ENCODE data around the gene OBP2A.
"Not testable (repeated sequence)": the region's sequence is repeated elsewhere in the genome, so short reads cannot be mapped to it uniquely, and the experiment has no call there.

OBP2A gene

GRCh38 chr9:135545646-135546176 is at the start of gene OBP2A:
Gene OBP2A (plus strand): TSS chr9:135546126. CDS start chr9:135546181, 55 bp downstream.
- DNase-seq (ENCODE audit: low read depth in 2 of 2) = not testable (repeated sequence)

- no peak for DNase-seq (ENCODE audit: low read depth in 2 of 2)
Observed at GRCh38 chr9:135498381-135499126, 47.4 kb upstream of the OBP2A start.

DNA sequence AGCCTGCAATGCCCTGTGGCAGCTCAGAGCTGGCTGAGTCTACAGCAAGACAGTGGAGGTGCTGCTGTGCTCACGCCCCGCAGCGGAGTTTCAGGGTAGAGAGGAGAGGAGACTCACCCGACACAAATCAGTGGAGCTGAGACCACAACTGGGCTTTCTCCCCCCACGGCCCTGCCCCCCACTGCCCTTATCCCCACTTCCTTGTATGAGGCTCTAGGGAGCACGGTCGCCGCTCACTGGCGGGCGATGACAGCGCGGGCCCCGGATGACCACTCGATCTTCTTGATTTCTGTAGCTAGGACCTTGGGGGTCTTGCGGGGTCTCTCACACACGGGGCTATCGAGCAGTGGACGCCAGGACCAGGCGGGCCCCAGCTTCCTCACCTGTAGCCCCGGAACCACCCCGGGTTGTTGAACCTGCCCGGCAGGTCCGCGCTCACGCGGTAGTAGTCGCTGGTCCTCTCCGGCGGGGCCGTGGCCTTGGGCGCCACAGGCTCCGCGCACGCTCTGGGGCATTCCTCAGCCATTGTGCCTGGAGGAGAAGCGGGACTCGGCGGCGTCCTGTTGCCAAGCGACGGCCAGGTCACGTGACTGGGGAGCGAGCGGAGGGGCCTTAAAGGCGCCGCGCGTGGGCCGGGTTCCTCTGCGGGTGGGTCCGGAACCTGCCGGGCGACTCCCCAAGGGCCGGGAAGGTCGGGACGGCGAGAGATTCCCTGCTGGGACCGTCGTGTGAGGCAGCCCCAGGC is 46.4 kb upstream of the OBP2A start:
- peak; percentile 80 to 85 for DNase-seq (ENCODE audit: low read depth in 2 of 2)

DNA sequence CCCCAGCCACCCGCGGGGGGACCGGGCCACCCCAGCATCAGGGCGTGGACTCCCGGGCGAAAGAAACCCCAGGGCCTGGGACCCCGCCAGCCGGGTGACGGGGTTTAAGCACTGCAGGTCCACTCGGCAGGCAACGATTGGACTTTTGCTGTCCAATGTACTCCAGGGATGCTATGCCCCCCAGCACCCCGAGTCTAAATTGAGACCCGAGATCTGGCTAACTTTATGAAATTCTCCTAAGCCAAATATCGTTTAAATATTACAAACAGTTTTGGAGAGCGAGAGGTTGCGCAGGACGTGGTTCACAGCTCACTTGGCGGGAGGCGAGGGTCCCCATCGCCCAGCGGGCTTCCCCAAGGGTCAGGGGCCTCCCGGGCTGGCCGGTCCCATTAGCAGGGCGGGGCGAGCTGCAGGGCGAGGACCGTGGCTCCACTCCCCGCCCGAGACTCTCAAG is 45.8 kb upstream of the OBP2A start:
- no peak for DNase-seq (ENCODE audit: low read depth in 2 of 2)

DNA sequence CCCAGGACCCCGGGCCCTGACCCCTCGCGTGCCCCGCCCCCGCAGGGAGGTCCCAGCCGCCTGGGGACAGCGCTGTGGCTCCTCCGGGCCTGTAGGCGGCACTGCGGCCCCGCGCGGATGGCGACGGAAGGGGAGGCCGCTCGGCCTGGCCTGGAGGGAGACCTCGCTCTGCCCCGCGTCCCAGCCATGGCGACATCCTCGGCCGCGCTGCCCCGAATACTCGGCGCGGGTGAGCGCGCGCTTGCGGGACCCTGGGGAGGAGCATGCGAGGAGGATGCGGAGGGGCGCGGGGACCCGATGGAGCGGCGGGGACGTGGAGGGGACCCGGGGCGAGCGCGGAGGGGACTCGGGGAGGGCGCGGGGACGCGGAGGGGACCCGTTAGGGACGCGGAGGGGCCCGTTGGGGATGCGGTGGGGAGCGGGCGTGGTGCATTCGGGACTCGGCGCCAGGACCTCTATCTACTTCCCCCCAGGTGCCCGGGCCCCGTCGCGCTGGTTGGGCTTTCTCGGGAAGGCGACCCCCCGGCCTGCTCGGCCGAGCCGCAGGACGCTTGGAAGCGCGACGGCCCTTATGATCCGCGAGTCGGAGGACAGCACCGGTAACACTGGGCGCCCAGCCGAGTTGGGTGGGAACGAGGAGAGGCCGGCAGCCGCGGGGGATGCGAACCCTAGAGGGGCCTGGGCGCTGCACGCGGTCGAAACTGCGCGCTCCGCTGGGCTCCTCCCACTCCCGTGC is 45.2 kb upstream of the OBP2A start, which contains the start of gene MRPS2:
MRPS2 (plus strand) TSS at position 158 of the 736 bp plus-strand sequence; CDS start at position 187, 29 bp downstream.
- DNase-seq (ENCODE audit: low read depth in 2 of 2) = peak; percentile 75 to 82

GRCh38 chr9:135501261-135502167 is 44.4 kb upstream of the OBP2A start:
- DNase-seq (ENCODE audit: low read depth in 2 of 2) = no peak

- DNase-seq (ENCODE audit: low read depth in 2 of 2) = no peak
Observed at GRCh38 chr9:135502168-135502872, 43.6 kb upstream of the OBP2A start.

DNA sequence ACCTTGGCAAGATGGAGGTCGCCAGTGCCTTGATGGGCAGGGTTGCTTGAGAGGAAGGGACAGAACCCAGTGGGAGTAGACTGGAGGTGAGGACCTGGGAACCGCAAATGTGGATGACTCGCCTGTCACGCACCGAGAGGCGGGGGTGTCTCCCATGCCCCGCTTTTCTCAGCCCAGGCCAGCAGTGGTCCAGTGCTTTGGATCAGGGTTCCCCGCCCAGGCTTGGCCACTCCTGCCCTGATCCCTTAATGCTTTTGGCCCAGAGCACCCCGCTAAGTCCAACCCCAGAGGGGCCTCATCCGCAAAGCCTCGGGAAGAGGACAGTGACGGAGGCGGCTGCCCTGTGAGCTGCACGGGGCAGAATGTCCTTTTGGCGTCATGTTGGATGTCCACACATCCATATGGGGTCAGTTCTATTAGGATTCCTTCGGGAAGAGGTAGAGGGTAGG is 43.0 kb upstream of the OBP2A start:
- DNase-seq (ENCODE audit: low read depth in 2 of 2) = no peak

GRCh38 chr9:135503371-135504261 is 42.3 kb upstream of the OBP2A start:
- DNase-seq (ENCODE audit: low read depth in 2 of 2) = no peak

GRCh38 chr9:135504262-135505243 is 41.4 kb upstream of the OBP2A start:
- DNase-seq (ENCODE audit: low read depth in 2 of 2) = peak; percentile 39 to 44

DNA sequence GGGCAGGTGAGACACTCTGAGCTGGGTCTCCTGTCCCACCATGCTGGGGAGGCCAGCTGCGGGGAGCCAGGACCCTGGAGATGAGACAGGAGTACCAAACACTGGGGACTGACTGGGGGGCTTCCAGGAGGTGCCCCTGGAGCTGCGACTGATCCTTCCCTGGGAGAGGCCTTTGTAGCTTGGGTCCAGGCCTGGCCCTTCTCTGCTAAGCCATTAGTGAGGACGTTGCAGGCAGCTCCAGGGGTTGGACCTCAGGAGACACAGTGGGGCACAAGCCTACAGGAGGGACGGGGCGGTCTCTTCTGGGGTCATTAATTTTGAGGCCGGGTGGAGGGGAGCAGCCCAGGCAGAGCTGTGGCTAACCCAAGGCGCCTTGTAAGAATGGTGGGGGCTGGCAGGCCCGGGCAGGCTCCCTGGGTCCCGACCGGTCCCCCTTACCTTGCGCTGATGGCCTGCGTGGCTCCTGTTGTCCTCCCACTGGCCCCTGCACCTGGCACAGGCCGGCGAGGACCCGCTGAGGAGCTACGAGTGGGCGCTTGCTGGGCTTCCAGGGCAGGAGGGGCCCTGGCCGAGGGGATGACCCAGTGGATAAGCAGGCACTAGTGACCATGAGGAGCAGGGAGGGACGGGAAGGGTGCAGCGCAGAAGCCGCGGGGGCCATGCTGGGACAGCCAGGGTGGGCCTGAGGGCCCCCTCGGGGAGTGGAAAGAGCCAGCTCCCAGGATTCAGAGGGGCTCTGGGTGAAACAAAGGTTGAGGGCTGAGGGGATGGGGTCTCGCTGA is 40.3 kb upstream of the OBP2A start:
- no peak for DNase-seq (ENCODE audit: low read depth in 2 of 2)

DNA sequence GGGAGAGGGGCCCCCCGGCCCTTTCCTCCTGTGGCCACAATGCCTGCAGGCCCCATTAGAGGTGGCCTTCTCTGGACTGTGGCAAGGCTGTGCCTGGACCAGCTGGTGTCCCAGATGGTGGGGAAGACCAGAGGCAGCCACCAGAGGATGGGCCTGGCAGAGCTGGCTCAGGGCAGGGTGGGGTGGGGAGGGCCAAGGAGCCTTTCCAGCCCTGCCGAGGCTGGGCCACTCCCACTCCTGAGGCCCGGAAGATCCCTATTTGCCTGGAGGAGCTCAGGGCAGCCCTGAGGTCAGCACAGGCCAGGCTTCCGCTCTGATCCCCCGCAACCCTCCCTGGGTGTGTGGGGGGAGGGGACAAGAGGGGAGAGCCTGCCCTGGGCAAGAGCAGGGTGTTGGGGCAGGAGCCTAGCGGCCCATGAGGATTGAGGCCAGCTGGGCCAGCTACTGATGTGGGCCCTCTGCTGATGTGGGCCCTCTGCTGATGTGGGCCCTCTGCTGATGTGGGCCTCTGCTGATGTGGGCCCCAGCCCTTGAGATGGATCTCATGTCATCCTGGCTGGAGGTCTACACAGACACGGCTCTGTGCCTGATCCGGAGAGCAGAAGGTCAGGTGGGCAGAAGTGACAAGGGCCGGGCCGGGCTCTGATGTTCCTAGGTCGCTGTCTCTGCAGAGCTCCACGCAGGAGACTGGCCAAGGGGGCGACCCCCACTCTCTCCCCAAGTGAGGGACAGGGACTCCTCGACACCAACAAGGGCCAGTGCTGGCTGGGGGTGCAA is 39.4 kb upstream of the OBP2A start:
- DNase-seq (ENCODE audit: low read depth in 2 of 2) = no peak

GRCh38 chr9:135507104-135508035 is 38.6 kb upstream of the OBP2A start:
- DNase-seq (ENCODE audit: low read depth in 2 of 2) = no peak

DNA sequence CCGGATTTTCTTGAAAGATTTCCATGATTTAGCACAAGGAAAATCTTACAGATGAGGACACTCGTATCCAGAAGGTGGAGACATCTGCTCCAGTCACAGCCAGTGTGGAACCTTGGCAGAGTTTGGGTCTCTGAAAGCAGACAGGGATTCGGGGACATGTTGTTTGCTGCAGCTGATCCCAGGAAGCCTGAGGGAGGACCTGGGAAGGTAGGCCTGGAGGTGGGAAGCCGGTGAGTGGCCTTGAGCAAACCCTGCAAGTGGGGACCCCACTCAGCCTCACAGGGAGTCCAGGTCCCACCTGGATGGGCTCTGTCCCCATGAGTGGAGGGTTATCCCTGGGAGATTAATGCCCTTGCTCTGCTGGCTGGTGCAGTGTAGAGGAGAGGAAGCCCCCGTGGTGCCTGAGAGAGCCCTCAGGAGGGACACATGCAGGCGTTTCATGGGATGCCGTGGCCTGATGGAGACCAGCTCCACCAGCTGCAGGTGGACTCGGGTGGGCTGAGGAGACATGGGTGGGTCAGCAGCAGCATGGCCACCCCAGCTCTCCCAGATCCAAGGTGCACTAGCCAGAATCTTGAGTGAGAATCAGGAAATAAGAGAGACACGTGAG is 37.6 kb upstream of the OBP2A start:
- no peak for DNase-seq (ENCODE audit: low read depth in 2 of 2)

GRCh38 chr9:135509458-135509857 is 36.5 kb upstream of the OBP2A start:
- DNase-seq (ENCODE audit: low read depth in 2 of 2) = no peak
